Loucy (cell line): ENCODE results near the gene KCNJ1.

Source experiments
- H2AFZ ChIP-seq: fragments of 200-600 bp; sonication (generic); 2 replicates; pipeline ENCODE4 v1.6.0; 2016; ENCODE audit warnings: antibody characterized with exemption, mild to moderate bottlenecking, low read length, moderate library complexity
- H3F3A ChIP-seq: fragments of 200-600 bp; 2 replicates; pipeline ENCODE4 v1.6.0; 2016; ENCODE audit warnings: antibody characterized with exemption, low read depth, mild to moderate bottlenecking
- H3K27me3 ChIP-seq: fragments of 200-600 bp; sonication (generic); 2 replicates; pipeline ENCODE4 v1.6.1; 2014; ENCODE audit warnings: low read length, mild to moderate bottlenecking; ENCODE audit not compliant: insufficient read depth, poor library complexity, severe bottlenecking
- H3K36me3 ChIP-seq: fragments of 200-600 bp; sonication (generic); 2 replicates; pipeline ENCODE4 v1.6.1; 2016; ENCODE audit warnings: low read length; ENCODE audit not compliant: insufficient read depth
- H3K4me1 ChIP-seq: fragments of 200-600 bp; sonication (generic); 2 replicates; pipeline ENCODE4 v1.5.1; 2014; ENCODE audit warnings: low read length, mild to moderate bottlenecking; ENCODE audit not compliant: insufficient read depth, poor library complexity, severe bottlenecking
- H3K4me2 ChIP-seq: fragments of 200-600 bp; sonication (generic); 2 replicates; pipeline ENCODE4 v1.6.0; 2014; ENCODE audit warnings: antibody characterized with exemption, low read length, low read depth, mild to moderate bottlenecking; ENCODE audit not compliant: poor library complexity, severe bottlenecking
- H3K4me3 ChIP-seq: fragments of 200-600 bp; sonication (generic); 2 replicates; pipeline ENCODE4 v1.5.1; 2014; ENCODE audit warnings: low read length, mild to moderate bottlenecking, mixed read lengths; ENCODE audit not compliant: poor library complexity, severe bottlenecking
- H3K79me2 ChIP-seq: fragments of 200-600 bp; sonication (generic); 2 replicates; pipeline ENCODE4 v1.6.1; 2014; ENCODE audit warnings: low read length; ENCODE audit not compliant: insufficient read depth
- H3K9ac ChIP-seq: fragments of 200-600 bp; sonication (generic); 2 replicates; pipeline ENCODE4 v1.6.0; 2014; ENCODE audit warnings: mild to moderate bottlenecking, low read depth, low read length, moderate library complexity; ENCODE audit not compliant: poor library complexity, severe bottlenecking
- H3K9me2 ChIP-seq: fragments of 200-600 bp; sonication (generic); replicated peaks from 2 replicates; pipeline ENCODE4 v1.6.1; 2016; ENCODE audit warnings: low read depth, low read length, mixed read lengths
- H3K9me3 ChIP-seq: fragments of 200-600 bp; sonication (generic); 2 replicates; pipeline ENCODE4 v1.6.1; 2014; ENCODE audit warnings: mild to moderate bottlenecking, antibody characterized with exemption, low read length, low read depth; ENCODE audit not compliant: insufficient read depth
- H4K20me1 ChIP-seq: fragments of 200-600 bp; sonication (generic); 2 replicates; pipeline ENCODE4 v1.6.0; 2014; ENCODE audit warnings: antibody characterized with exemption, low read length, mild to moderate bottlenecking; ENCODE audit not compliant: insufficient read depth, poor library complexity, severe bottlenecking
- EZH2phosphoT487 ChIP-seq: fragments of 200-600 bp; IDR thresholded peaks from 2 replicates; pipeline ENCODE4 v1.6.1; 2018; ENCODE audit warnings: antibody characterized with exemption, mild to moderate bottlenecking, moderate library complexity, borderline replicate concordance
- TF ChIP-seq, protein P1 (sequence below): fragments of 200-600 bp; sonication (generic); conservative IDR thresholded peaks from 2 replicates; pipeline ENCODE4 v1.5.1; 2014; ENCODE audit warnings: mild to moderate bottlenecking, antibody characterized with exemption, low read length

KCNJ1 gene

DNA sequence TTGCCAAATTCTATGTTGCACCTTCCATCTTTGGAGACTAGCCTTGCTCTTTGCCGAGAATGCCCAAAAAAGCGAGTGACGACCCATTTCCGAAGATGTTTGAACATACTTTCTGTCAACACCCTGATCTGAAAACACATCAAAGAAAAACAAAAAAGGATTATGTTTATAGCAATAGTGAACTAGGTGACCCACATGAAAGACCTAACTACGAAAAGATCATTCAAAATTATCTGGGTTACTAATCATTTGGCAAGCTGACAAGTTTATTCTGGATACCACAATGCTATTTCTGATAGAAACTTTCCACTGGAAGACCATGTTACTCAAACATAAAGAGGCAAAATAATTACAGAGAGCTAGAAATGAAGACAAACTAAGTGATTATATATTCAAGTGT, 27.0 kb downstream of the KCNJ1 start:
- H3K4me3 ChIP-seq, result no peak overlapping the region
- TF ChIP-seq, protein P1, sequence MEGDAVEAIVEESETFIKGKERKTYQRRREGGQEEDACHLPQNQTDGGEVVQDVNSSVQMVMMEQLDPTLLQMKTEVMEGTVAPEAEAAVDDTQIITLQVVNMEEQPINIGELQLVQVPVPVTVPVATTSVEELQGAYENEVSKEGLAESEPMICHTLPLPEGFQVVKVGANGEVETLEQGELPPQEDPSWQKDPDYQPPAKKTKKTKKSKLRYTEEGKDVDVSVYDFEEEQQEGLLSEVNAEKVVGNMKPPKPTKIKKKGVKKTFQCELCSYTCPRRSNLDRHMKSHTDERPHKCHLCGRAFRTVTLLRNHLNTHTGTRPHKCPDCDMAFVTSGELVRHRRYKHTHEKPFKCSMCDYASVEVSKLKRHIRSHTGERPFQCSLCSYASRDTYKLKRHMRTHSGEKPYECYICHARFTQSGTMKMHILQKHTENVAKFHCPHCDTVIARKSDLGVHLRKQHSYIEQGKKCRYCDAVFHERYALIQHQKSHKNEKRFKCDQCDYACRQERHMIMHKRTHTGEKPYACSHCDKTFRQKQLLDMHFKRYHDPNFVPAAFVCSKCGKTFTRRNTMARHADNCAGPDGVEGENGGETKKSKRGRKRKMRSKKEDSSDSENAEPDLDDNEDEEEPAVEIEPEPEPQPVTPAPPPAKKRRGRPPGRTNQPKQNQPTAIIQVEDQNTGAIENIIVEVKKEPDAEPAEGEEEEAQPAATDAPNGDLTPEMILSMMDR, result no peak
- TF ChIP-seq EZH2phosphoT487, result no peak
- H2AFZ ChIP-seq, result no peak overlapping the region
- H3K27me3 ChIP-seq, result no peaks in the 10 kb centered on the region
- H3K9me2 ChIP-seq, result no peaks in the 10 kb centered on the region
- H3F3A ChIP-seq, result no peaks in the 10 kb centered on the region
- no peaks in the 10 kb centered on the region for H3K79me2 ChIP-seq
- no peak overlapping the region for H3K4me2 ChIP-seq
- H3K4me1 ChIP-seq, result peaks cover 22% of the 10 kb centered on the region
- no peaks in the 10 kb centered on the region for H3K36me3 ChIP-seq
- H3K9me3 ChIP-seq, result no peaks in the 10 kb centered on the region
- no peaks in the 10 kb centered on the region for H4K20me1 ChIP-seq
- H3K9ac ChIP-seq, result no peak overlapping the region

DNA sequence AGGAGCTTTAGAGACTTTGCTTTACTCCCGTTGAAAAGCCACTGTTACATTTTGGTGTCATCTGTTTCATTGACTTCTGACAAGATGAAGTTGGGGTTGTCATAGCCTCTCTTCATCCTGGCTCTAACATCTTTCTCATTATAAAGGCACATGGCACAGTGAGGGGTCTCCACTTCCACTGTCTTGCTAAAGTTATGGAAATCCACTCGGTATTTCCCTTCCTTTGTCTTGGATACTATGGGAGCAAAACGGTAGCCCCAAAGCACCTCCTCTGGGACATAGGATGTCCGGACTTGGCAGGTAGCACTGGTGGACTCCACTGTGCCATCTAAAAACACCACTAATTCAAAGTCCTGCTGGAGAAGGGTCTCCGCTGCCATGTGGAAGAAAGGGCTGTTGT, 28.0 kb downstream of the KCNJ1 start:
- H3K4me3 ChIP-seq, result no peak overlapping the region
- no peaks in the 10 kb centered on the region for H3F3A ChIP-seq
- H3K4me1 ChIP-seq, result peaks cover 21% of the 10 kb centered on the region
- no peak overlapping the region for H2AFZ ChIP-seq
- no peaks in the 10 kb centered on the region for H3K9me2 ChIP-seq
- no peak for TF ChIP-seq EZH2phosphoT487
- TF ChIP-seq, protein P1, result no peak
- no peaks in the 10 kb centered on the region for H3K27me3 ChIP-seq
- H3K36me3 ChIP-seq, result no peaks in the 10 kb centered on the region
- no peak overlapping the region for H3K4me2 ChIP-seq
- no peaks in the 10 kb centered on the region for H4K20me1 ChIP-seq
- H3K9ac ChIP-seq, result no peak overlapping the region
- no peaks in the 10 kb centered on the region for H3K79me2 ChIP-seq
- no peaks in the 10 kb centered on the region for H3K9me3 ChIP-seq

DNA sequence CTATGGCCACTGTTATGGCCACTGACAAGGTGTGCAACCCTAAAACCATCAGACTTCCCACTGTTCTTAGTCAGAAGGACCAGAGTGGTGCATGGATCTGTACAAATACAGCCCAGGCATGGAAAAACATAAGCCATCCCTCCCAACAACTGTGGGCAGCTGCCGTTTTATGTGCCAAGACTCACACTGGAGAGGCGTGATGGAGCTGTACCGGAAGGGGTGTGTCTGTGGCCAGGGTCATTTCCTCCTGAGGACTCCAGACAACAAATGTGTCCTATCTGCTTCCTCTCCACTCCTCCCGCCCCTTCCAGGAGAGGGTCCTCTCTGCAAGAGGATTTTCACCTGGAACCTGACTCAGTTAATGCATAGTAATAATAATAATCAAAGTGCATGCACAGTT, 29.5 kb downstream of the KCNJ1 start:
- Histone ChIP-seq H3K9ac (no peak overlapping the region), H3K4me1 (peaks cover 21% of the 10 kb centered on the region), H3K79me2 (no peaks in the 10 kb centered on the region)

More for the DNA sequence above, 29.5 kb downstream of the KCNJ1 start:
- Histone ChIP-seq H4K20me1 (no peaks in the 10 kb centered on the region), H3K4me3 (peak overlapping the region; percentile 1), H2AFZ (no peak overlapping the region), H3K4me2 (peak overlapping the region; percentile 44), H3F3A (no peaks in the 10 kb centered on the region), H3K36me3 (no peaks in the 10 kb centered on the region), H3K9me3 (no peaks in the 10 kb centered on the region), H3K9me2 (no peaks in the 10 kb centered on the region), H3K27me3 (no peaks in the 10 kb centered on the region)
- no peak for TF ChIP-seq EZH2phosphoT487
- TF ChIP-seq, protein P1, result no peak
